SH-SY5Y (cell line): ENCODE data around the gene TRUB2.

Experiments used
- GATA2 ChIP-seq: IDR thresholded peaks from 2 replicates; pipeline ENCODE4 v1.6.1; 2011; ENCODE audit warnings: mild to moderate bottlenecking, low read depth, low read length
- GATA3 ChIP-seq: IDR thresholded peaks from 2 replicates; pipeline ENCODE4 v1.6.1; 2011; ENCODE audit warnings: low read depth, mild to moderate bottlenecking, low read length, moderate library complexity

- no peak for TF ChIP-seq GATA3
- no peak for TF ChIP-seq GATA2
Measured at GRCh38 chr9:128260340-128260739, 61.9 kb downstream of the TRUB2 start.
